Measurements from ENCODE around the gene ENPP3.

DNA sequence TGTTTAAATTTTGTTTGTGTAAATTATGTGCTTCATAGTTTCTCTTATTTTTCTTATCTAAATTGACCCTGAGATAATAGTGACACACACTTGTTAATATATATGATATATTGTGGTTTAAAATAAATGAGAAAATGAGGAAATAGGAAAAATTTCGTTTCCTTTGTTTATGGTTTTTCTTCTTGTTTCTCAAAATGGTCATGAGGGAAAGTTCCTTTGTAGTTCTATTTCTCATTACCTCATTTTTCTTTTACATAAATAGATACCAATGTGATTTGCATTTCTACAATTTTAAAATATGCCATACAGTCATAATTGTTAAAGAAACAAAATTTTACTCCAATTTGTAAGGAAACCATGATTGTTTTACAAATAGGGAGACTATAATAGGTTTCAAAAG lies 54.9 kb downstream of the ENPP3 start:
- TF ChIP-seq, protein P1, sequence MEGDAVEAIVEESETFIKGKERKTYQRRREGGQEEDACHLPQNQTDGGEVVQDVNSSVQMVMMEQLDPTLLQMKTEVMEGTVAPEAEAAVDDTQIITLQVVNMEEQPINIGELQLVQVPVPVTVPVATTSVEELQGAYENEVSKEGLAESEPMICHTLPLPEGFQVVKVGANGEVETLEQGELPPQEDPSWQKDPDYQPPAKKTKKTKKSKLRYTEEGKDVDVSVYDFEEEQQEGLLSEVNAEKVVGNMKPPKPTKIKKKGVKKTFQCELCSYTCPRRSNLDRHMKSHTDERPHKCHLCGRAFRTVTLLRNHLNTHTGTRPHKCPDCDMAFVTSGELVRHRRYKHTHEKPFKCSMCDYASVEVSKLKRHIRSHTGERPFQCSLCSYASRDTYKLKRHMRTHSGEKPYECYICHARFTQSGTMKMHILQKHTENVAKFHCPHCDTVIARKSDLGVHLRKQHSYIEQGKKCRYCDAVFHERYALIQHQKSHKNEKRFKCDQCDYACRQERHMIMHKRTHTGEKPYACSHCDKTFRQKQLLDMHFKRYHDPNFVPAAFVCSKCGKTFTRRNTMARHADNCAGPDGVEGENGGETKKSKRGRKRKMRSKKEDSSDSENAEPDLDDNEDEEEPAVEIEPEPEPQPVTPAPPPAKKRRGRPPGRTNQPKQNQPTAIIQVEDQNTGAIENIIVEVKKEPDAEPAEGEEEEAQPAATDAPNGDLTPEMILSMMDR (IDR thresholded peaks at IDR 0.05 in 2 of 3, conservative IDR thresholded peaks at IDR 0.05 in 1 of 3; ENCODE audit: control insufficient read depth in 2 of 3, extremely low read depth in 1 of 3, insufficient read depth in 1 of 3, low read depth in 3 of 3, low read length in 3 of 3) = no peak
- TF ChIP-seq JUND (IDR thresholded peaks at IDR 0.05; ENCODE audit: low read depth, low read length) = no peak
- no peak for TF ChIP-seq POLR2AphosphoS5 (IDR thresholded peaks at IDR 0.05; ENCODE audit: low read length)
- TF ChIP-seq CEBPB (IDR thresholded peaks at IDR 0.05; ENCODE audit: borderline replicate concordance in 1 of 2, low read depth in 2 of 2, low read length in 2 of 2) = no peak
- TF ChIP-seq KDM1A (IDR thresholded peaks at IDR 0.05; ENCODE audit: borderline replicate concordance) = no peak
- no peak for TF ChIP-seq TCF12 (IDR thresholded peaks at IDR 0.05; ENCODE audit: low read depth, low read length)
- TF ChIP-seq BCL11A (IDR thresholded peaks at IDR 0.05; ENCODE audit: low read depth, low read length) = no peak
- no peak for TF ChIP-seq YY1 (IDR thresholded peaks at IDR 0.05; ENCODE audit: low read depth, low read length)
- TF ChIP-seq MYC (IDR thresholded peaks at IDR 0.05; ENCODE audit: insufficient read depth, insufficient read length, insufficient replicate concordance, low read length, severe bottlenecking) = no peak
- TF ChIP-seq TCF7 (IDR thresholded peaks at IDR 0.05; ENCODE audit: borderline replicate concordance) = no peak
- no peak for TF ChIP-seq BHLHE40 (IDR thresholded peaks at IDR 0.05; ENCODE audit: borderline replicate concordance in 1 of 2, low read depth in 2 of 2, low read length in 1 of 2)
- no peak for TF ChIP-seq NFXL1 (IDR thresholded peaks at IDR 0.05; ENCODE audit: borderline replicate concordance)
- TF ChIP-seq SREBF2 (IDR thresholded peaks at IDR 0.05; ENCODE audit: low read length) = no peak

Data from GM12878 (cell line).